HG02678 (cell line): ENCODE results near the gene LTC4S.

ENCODE experiments used
- ATAC-seq: cut with Tn5 transposase; IDR thresholded peaks from one replicate; pipeline ENCODE4 v1.9.1; 2021; ENCODE audit warnings: mild to moderate bottlenecking, moderate library complexity; ENCODE audit not compliant: unreplicated experiment

Gene LTC4S

DNA sequence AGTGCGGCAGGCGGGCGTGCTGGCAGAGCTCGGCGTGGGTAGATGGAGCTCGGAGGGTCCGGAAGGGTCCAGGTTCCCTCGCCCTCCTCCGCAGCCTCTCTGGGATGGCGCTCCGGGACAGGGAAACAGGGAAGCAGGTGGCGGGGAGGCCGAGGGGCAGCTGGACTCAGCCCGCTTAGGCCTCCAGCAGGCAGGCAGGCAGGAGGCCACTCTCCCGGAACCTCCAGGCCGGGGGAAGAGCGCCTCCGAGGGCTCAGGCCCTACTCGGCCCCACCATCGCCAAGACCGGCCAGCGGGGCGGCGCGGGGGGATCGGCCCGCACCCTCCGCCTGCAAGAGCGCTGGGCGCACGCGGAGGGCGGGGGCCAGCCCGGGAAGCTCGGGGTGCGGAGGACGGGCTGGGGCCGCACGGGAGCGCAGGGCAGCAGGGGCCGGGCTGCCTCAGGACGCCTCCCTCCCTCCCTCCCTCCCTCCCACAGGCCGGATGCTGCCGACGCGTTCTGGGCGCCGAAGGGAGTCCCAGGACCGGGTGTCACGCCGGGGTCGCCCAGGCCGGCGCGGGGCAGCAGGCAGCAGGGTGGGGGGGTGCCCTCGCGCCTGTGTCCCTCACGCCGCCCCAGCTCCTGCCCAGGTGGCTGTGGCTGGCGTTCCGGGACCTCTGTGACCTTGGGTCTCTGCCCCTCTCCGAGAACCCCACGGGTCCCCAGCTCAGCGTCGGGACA, 11.9 kb downstream of the LTC4S start:
- ATAC-seq, result peak; percentile 20

DNA sequence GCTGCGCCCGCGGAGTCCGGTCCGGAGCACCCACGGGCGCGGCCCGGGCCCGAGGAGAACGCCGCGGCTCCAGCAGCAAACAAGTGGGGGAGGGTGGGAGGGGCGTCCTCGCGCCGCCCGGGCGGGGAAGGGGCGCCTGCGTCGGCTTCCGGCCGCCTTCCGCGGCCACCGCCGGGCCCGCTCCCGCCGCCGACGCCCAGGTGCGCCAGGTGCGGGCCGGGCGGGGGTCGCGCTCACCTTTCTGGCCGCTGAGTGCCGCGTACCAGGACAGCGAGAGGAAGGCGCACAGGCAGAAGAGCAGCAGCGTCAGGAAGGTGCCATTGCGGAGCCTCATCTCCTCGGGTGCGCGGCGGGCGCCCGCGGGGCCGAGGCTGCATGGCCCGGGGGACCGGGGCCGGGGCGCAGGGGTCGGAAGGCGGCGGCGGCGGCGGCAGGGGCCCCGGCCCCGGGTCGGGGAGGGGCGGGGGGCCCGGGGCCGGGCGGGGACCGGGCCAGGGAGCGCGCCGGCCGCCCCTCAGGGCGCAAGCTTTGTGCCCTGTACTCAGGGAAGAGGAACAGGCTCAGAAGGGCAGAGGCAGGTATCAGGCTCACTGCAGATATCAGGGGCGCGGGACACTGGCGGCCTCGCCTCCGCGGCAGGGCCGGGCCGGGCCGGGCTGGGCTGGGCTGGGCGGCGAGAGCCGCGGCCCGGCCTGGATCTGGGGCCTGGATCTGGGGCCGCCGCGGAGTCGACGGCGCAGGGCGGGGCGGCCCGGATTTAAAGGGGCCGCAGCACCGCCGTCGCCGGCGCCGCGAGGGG, 12.7 kb downstream of the LTC4S start, which contains the start of gene MGAT4B:
Gene MGAT4B, minus strand, starts transcription at position 617 of the 799 bp plus-strand sequence. Its CDS starts 283 bp downstream, at position 334.
- ATAC-seq, result peak; percentile 65

GRCh38 chr5:179812135-179812825, 18.5 kb downstream of the LTC4S start:
- ATAC-seq, result no peak

- no peak for ATAC-seq
Measured at GRCh38 chr5:179812997-179813607, 19.3 kb downstream of the LTC4S start.

DNA sequence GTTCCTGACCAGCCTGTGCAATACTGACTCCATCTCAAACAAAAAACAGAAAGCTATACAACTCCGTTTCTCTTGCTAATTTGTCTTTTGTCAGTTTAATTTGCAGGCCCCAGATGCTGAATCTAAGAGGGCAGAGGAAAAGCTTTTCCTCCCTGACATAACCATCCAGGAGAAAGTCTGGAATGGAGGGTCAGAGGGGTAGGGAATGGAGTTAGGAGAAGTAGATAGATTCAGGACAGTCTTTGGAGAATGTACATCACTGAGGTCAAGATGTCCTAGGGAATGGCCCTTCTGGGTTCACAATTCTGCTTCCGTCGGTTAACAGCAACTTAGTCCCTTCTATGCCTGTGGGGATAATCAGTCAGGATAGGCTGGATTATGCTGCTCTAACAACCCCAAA, 20.3 kb downstream of the LTC4S start:
- ATAC-seq, result no peak

DNA sequence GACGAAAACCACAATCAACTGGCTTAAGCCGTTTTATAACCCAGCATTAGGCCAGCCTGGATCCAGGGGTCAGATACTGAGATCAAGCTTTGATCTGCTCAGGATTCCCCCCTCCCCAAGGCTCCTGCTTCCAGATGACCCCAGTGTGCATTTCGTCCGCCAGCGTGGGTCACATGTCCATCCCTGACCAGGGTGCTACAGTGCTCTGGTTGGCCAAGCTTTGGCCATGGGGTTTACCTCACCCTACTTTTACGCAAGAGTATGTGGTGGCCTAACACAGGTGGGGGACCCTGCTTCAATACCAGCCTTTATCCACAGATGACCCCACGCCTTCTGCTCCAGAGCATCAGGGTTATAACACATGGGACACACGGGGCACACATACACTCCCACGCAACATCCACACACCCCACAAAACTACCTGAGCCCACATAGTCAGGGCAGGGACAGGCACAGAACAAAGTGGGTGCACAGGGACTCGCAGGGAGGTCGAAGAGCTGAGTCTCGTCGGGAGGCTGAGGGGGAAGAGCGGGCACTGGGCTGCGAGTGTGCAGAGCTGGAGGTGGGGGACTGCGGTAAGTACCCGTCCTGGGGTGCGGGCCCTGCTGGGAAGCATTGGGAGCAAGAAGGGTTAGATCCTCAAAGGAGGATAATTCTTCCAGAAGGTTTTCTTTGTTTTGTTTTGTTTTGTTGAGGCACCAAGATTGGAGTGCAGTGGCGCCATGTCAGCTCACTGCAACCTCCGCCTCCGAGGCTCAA, 21.9 kb downstream of the LTC4S start:
- no peak for ATAC-seq

GRCh38 chr5:179816401-179816795, 22.6 kb downstream of the LTC4S start:
- no peak for ATAC-seq

DNA sequence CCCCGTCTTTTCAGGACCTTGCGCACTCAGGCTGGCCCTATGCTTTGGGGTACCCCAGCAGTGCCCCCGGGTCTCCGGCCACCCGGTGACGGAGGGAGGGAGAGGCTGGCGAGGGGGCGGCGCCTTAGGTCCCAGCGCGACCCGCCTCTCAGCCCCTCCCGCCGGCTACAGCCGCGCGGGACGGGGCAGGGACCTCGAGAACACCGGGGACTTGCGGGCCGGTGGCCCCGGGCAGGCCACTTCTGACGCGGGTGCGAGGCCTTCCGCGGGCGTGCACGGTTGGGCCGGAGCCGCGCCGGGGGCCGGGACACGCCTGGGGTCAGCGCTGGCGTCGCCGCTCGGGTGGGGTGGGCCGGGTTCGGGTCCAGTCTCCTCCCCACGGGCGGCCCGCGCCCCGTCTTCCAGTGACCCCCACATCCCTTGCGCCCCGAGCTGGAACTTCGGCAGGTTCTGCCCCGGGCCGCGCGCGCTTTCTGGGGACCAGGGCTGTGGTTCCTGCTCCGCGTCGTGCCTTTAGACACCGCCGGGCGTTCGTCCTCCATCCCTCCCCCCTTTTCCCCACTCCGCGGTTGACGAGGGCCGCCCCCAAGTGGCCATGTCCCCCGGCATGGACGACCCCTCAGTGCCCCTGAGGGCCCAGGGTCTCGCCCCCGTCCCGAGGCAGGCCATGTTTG, 23.1 kb downstream of the LTC4S start:
- no peak for ATAC-seq

DNA sequence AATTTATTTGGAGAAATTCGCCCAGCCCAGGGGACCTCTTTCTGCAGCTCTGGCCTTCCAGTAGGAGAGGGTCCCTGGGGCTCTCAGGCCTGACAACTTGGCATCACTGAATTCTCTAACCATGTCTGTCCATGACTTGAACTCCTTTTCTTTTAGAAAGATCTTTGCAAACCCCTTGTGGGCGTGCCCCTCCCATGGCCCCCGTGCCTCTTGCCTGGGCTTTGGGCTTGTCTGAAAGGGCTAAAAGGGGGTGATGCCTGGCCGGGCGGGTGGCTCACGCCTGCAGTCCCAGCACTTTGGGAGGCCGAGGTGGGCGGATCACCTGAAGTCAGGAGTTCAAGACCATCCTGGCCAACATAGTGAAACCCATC, 23.7 kb downstream of the LTC4S start:
- no peak for ATAC-seq

- ATAC-seq, result no peak
Measured at GRCh38 chr5:179817890-179818745, 24.3 kb downstream of the LTC4S start.

- ATAC-seq, result peak; percentile 67
Measured at GRCh38 chr5:179818746-179819295, 25.0 kb downstream of the LTC4S start.

GRCh38 chr5:179819296-179820126, 25.7 kb downstream of the LTC4S start:
- ATAC-seq, result no peak

DNA sequence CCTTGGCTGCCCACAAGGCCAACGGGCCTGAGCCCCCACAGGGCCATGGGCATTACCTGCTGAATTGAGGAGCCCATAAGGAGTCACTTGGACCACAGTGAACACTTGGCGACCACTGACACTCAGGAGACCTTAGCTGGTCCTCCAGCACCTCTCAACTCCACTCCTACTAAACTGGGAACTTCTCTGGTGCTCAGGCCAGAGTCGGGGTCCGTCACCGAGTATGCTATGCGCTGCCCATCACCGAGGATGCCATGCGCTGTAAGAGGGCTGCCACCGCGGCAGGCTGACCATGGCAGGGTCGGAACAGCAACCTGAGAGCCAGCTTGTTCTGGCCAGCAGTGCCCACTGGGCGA, 26.3 kb downstream of the LTC4S start:
- ATAC-seq, result no peak

DNA sequence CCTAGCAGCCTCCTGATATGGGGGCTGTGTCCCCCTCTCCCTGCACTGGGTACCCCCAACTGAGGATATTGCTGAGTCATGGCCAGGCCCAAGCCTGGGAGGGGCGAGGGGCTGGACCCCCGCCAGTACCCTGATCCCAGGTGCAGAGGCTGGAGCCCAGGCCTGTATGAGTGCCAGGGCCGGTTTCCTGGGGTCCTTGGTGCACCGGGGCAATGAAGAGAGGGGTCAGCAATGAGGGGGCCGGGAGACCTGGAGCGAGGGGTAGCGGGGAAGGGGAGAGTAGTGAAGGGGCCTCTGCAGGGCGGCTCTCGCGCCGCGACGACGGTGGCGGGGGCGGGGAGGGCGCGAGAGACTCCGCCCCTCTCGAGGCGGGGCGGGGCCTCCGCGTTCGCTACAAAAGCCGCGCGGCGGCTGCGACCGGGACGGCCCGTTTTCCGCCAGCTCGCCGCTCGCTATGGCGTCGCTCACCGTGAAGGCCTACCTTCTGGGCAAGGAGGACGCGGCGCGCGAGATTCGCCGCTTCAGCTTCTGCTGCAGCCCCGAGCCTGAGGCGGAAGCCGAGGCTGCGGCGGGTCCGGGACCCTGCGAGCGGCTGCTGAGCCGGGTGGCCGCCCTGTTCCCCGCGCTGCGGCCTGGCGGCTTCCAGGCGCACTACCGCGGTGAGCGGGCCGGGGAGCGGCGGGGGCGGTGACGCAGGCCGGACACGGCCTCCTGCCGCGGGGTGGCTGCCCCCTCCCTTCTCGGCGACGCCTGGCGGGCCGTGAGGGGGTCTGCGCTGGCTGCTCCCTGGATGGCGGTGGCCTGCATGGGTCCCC, 26.9 kb downstream of the LTC4S start, which contains the start of gene SQSTM1:
Gene SQSTM1, plus strand, starts transcription at position 423 of the 815 bp plus-strand sequence. Its CDS starts 32 bp downstream, at position 455.
- peak; percentile 43 for ATAC-seq

DNA sequence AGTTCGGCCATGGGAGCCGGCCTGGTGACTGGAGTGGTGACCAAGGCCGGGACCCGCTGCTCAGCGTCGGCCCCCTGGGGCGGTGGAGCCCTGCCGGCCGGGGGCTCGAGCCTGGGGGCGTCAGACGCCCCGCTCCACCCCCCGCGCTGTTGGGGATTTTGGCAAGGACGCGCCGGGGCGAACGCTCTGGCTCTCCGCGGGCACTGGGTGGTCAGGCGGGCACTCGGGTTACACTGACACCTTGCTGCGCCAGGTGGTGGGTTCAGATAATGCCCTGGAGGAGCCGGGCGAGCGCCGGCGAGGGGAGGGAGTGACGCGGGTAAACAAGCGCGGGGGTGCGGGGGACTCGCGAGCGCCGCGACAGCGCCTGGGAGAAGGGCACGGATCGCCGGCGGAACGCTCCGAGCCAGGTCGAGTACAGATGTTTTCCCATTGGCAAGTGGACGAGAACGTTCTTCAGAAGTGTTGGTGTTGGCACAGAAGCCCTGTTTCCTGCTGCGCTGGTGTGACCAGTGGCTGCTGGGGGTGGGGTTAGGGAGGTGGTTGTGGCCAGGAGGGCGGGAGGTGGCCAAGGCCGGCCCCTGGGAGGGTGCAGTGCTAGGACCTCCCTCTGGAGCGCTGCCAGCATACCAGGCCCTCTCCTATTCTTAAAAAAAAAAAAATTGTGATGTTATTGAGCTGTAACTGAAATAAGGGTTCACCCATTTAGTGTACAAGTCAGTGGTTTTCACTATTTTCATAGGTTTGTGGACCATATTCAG, 27.7 kb downstream of the LTC4S start:
- peak; percentile 48 for ATAC-seq

DNA sequence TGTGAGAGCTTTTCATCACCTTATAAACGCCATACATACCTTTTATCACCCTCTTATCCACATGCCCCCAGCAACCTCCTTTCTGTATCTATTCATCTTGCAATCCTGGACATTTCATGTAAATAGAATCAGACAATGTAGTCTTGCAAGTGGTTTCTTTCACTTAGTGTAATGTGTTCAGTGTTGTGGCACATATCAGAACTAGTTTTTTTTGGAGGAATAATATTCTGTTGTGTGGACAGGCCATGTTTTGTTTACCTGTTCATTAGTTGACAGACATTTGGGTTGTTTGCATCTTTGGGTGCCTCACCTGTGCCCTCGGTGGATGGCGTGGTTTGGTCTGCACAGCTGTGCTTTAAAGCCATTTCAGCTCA, 28.3 kb downstream of the LTC4S start:
- no peak for ATAC-seq
